H9 (cell line): ENCODE data around the gene CKLF. TPM values are rescaled to one million over a fixed set of nuclear protein-coding genes. Genes with fewer than 3 reads are reported as not detected.

Source experiments
- DNase-seq: peaks from one replicate; pipeline ENCODE4 v3.0.0-alpha.2; 2017
- H2AFZ ChIP-seq: one replicate; pipeline ENCODE4 v1.6.1; 2013; ENCODE audit warnings: mild to moderate bottlenecking, low read length, control low read depth, moderate library complexity
- H2AK5ac ChIP-seq: 2 replicates; pipeline ENCODE4 v1.6.1; 2013; ENCODE audit warnings: low read length, control low read depth, mixed read lengths; ENCODE audit not compliant: insufficient read length
- H2BK120ac ChIP-seq: one replicate; pipeline ENCODE4 v1.6.1; 2013; ENCODE audit warnings: low read depth, mild to moderate bottlenecking, low read length, control low read depth, inconsistent platforms; ENCODE audit not compliant: poor library complexity, severe bottlenecking
- H2BK12ac ChIP-seq: 2 replicates; pipeline ENCODE4 v1.6.1; 2013; ENCODE audit warnings: low read length, control low read depth, mixed read lengths, low read depth; ENCODE audit not compliant: insufficient read length
- H2BK15ac ChIP-seq: 2 replicates; pipeline ENCODE4 v1.6.1; 2013; ENCODE audit warnings: low read depth, low read length, control low read depth
- H2BK20ac ChIP-seq: one replicate; pipeline ENCODE4 v1.6.1; 2013; ENCODE audit warnings: low read depth, mild to moderate bottlenecking, low read length, control low read depth, inconsistent platforms; ENCODE audit not compliant: poor library complexity, severe bottlenecking
- H2BK5ac ChIP-seq: 2 replicates; pipeline ENCODE4 v1.6.1; 2013; ENCODE audit warnings: low read length, control low read depth, mixed read lengths; ENCODE audit not compliant: insufficient read length
- H3K14ac ChIP-seq: 2 replicates; pipeline ENCODE4 v1.6.1; 2013; ENCODE audit warnings: low read length, control low read depth; ENCODE audit not compliant: insufficient read depth
- H3K18ac ChIP-seq: 2 replicates; pipeline ENCODE4 v1.6.1; 2013; ENCODE audit warnings: low read depth, mild to moderate bottlenecking, mixed read lengths, low read length, control low read depth; ENCODE audit not compliant: insufficient read length
- H3K23ac ChIP-seq: 2 replicates; pipeline ENCODE4 v1.6.1; 2013; ENCODE audit warnings: low read length, control low read depth, mixed read lengths, low read depth; ENCODE audit not compliant: insufficient read length
- H3K23me2 ChIP-seq: 2 replicates; pipeline ENCODE4 v1.6.1; 2013; ENCODE audit warnings: low read depth, mild to moderate bottlenecking, mixed read lengths, low read length, control low read depth; ENCODE audit not compliant: insufficient read length, poor library complexity, severe bottlenecking
- H3K27ac ChIP-seq: 2 replicates; pipeline ENCODE4 v1.5.1; 2013; ENCODE audit warnings: low read length, control low read depth, mixed read lengths, low read depth; ENCODE audit not compliant: insufficient read length
- H3K27me3 ChIP-seq: 2 replicates; pipeline ENCODE4 v1.6.1; 2013; ENCODE audit warnings: low read length, control low read depth, inconsistent platforms; ENCODE audit not compliant: insufficient read depth
- H3K4ac ChIP-seq: 2 replicates; pipeline ENCODE4 v1.6.1; 2013; ENCODE audit warnings: low read depth, mild to moderate bottlenecking, control low read depth, inconsistent platforms, low read length, moderate library complexity
- H3K4me1 ChIP-seq: 2 replicates; pipeline ENCODE4 v1.6.1; 2013; ENCODE audit warnings: low read length, control low read depth, inconsistent platforms; ENCODE audit not compliant: insufficient read depth
- H3K4me2 ChIP-seq: 2 replicates; pipeline ENCODE4 v1.6.1; 2013; ENCODE audit warnings: low read length, control low read depth, mixed read lengths; ENCODE audit not compliant: insufficient read length, insufficient read depth
- H3K56ac ChIP-seq: 2 replicates; pipeline ENCODE4 v1.6.1; 2013; ENCODE audit warnings: low read depth, mild to moderate bottlenecking, mixed read lengths, low read length, control low read depth; ENCODE audit not compliant: insufficient read length
- H3K79me1 ChIP-seq: 2 replicates; pipeline ENCODE4 v1.6.1; 2013; ENCODE audit warnings: low read depth, mild to moderate bottlenecking, moderate library complexity, low read length, control low read depth, inconsistent platforms; ENCODE audit not compliant: insufficient read depth, poor library complexity, severe bottlenecking
- H3K79me2 ChIP-seq: 2 replicates; pipeline ENCODE4 v1.6.1; 2013; ENCODE audit warnings: low read length, control low read depth, inconsistent platforms; ENCODE audit not compliant: insufficient read depth
- H3K9ac ChIP-seq: 2 replicates; pipeline ENCODE4 v1.6.1; 2013; ENCODE audit warnings: low read length, control low read depth, mixed read lengths; ENCODE audit not compliant: insufficient read length; ENCODE audit errors: extremely low read depth
- H3K9me3 ChIP-seq: one replicate; pipeline ENCODE4 v1.6.1; 2013; ENCODE audit warnings: low read depth, low read length, inconsistent platforms; ENCODE audit not compliant: control insufficient read depth
- H3T11ph ChIP-seq: one replicate; pipeline ENCODE4 v1.6.1; 2013; ENCODE audit warnings: mild to moderate bottlenecking, low read length, control low read depth, inconsistent platforms
- H4K20me1 ChIP-seq: one replicate; pipeline ENCODE4 v1.6.1; 2013; ENCODE audit not compliant: control insufficient read depth, insufficient read length, insufficient read depth
- H4K5ac ChIP-seq: 2 replicates; pipeline ENCODE4 v1.6.1; 2013; ENCODE audit warnings: low read depth, mild to moderate bottlenecking, mixed read lengths, low read length, control low read depth; ENCODE audit not compliant: insufficient read length
- H4K8ac ChIP-seq: replicated peaks from 2 replicates; pipeline ENCODE4 v1.6.1; 2013; ENCODE audit warnings: low read length, control low read depth, mixed read lengths, low read depth; ENCODE audit not compliant: insufficient read length
- H4K91ac ChIP-seq: 2 replicates; pipeline ENCODE4 v1.6.1; 2013; ENCODE audit warnings: low read depth, mild to moderate bottlenecking, moderate library complexity, mixed read lengths, low read length, control low read depth; ENCODE audit not compliant: insufficient read length
- H3K27ac Mint-ChIP-seq, 3 experiments: 2 replicates in 2 of 3; 3 replicates in 1 of 3; pipeline ENCODE4 v1.8.0; 2020 to 2021; ENCODE audit warnings: mixed read lengths in 3 of 3, mild to moderate bottlenecking in 1 of 3, moderate library complexity in 1 of 3
- H3K27me3 Mint-ChIP-seq: 2 replicates; pipeline ENCODE4 v1.8.0; 2021; ENCODE audit warnings: low read depth, mild to moderate bottlenecking, moderate library complexity, mixed read lengths
- H3K36me3 Mint-ChIP-seq, 3 experiments: 2 replicates in 2 of 3; 3 replicates in 1 of 3; pipeline ENCODE4 v1.8.0; 2020 to 2021; ENCODE audit warnings: low read depth in 3 of 3, mixed read lengths in 3 of 3; ENCODE audit not compliant: insufficient read depth in 1 of 3
- H3K4me1 Mint-ChIP-seq, 2 experiments: 2 replicates each; pipeline ENCODE4 v1.8.0; 2020; ENCODE audit warnings: mixed read lengths in 2 of 2
- H3K4me3 Mint-ChIP-seq, 2 experiments: 2 replicates in 1 of 2; 3 replicates in 1 of 2; pipeline ENCODE4 v1.8.0; 2020 to 2021; ENCODE audit warnings: mild to moderate bottlenecking in 2 of 2, mixed read lengths in 2 of 2, moderate library complexity in 1 of 2
- H3K9me3 Mint-ChIP-seq, 2 experiments: 2 replicates in 1 of 2; 3 replicates in 1 of 2; pipeline ENCODE4 v1.8.0; 2020; ENCODE audit warnings: mild to moderate bottlenecking in 2 of 2, mixed read lengths in 2 of 2, moderate library complexity in 1 of 2
- WGBS: extraction: QIAGEN DNeasy Blood & Tissue Kit; methylation state at CpG from one replicate; pipeline ENCODE4 v1.1.7; 2013; ENCODE audit warnings: missing lambda C conversion rate, low lambda C conversion rate, mixed read lengths; ENCODE audit not compliant: insufficient read length; ENCODE audit errors: extremely low coverage; 5-methylcytosine and 5-hydroxymethylcytosine counted together
- total RNA-seq: library from RNA; stranded (reverse); gene quantifications from 2 replicates; pipeline ENCODE4 v1.2.1, GENCODE V29; 2021
- TF ChIP-seq, protein P1 (sequence below): fragments of 200-600 bp; sonication (generic); conservative IDR thresholded peaks from 3 replicates; pipeline ENCODE4 v1.8.0; 2021; ENCODE audit warnings: antibody characterized with exemption, mild to moderate bottlenecking

Gene CKLF
- total RNA-seq, 1 experiment from 2014 or later: 23.1 TPM

DNA sequence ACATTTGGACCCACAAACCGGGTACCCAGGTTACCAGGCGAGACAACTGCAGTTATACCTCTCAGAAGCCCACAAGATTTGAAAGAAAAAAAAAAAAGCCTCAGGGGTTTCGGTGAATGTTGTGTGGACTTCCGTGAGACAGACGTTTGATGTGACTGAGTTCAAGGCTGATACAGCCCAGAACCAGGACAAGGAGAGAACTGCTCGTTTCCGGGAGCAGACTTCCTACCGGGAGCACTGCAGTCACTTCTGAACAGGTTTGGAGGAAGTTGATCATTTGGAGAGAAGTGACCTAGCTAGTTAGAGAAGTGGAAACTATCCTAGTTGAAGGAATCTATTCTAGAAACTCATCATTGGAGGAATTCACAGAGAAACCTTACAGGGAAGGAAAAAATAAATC, 847 bp downstream of the CKLF start:
- peaks cover 1 to 11% (median 2%) of the 10 kb centered on the region in 3 experiments; a peak in 5 of 7 replicates for H3K36me3 Mint-ChIP-seq
- H2BK20ac ChIP-seq: no peak overlapping the region

More for the DNA sequence above, 847 bp downstream of the CKLF start:
- H3K27ac ChIP-seq: no peak overlapping the region
- H2BK12ac ChIP-seq: no peak overlapping the region
- H3K4ac ChIP-seq: no peak overlapping the region
- Mint-ChIP-seq H3K27ac (no peak overlapping the region), H3K4me1 (peaks cover 13 to 19% of the 10 kb centered on the region in 2 experiments), H3K9me3 (peaks cover 3 to 5% of the 10 kb centered on the region in 2 experiments; a peak in 2 of 5 replicates), H3K27me3 (peaks cover 19% of the 10 kb centered on the region), H3K4me3 (peak overlapping the region; percentile 51 to 66; a peak in 3 of 5 replicates)
- no peak overlapping the region for H2BK120ac ChIP-seq
- no peaks in the 10 kb centered on the region for H3K79me1 ChIP-seq
- H2AFZ ChIP-seq: no peak overlapping the region
- H3K9me3 ChIP-seq: no peaks in the 10 kb centered on the region
- H4K8ac ChIP-seq: no peak overlapping the region
- H3K27me3 ChIP-seq: no peaks in the 10 kb centered on the region; the same call in 1 of the 2 replicates
- H2BK15ac ChIP-seq: no peak overlapping the region
- H3K4me2 ChIP-seq: peak overlapping the region; percentile 69
- no peaks in the 10 kb centered on the region for H3K79me2 ChIP-seq
- no peak overlapping the region for H2AK5ac ChIP-seq
- H3K56ac ChIP-seq: no peak overlapping the region
- H2BK5ac ChIP-seq: no peak overlapping the region
- TF ChIP-seq, protein P1, sequence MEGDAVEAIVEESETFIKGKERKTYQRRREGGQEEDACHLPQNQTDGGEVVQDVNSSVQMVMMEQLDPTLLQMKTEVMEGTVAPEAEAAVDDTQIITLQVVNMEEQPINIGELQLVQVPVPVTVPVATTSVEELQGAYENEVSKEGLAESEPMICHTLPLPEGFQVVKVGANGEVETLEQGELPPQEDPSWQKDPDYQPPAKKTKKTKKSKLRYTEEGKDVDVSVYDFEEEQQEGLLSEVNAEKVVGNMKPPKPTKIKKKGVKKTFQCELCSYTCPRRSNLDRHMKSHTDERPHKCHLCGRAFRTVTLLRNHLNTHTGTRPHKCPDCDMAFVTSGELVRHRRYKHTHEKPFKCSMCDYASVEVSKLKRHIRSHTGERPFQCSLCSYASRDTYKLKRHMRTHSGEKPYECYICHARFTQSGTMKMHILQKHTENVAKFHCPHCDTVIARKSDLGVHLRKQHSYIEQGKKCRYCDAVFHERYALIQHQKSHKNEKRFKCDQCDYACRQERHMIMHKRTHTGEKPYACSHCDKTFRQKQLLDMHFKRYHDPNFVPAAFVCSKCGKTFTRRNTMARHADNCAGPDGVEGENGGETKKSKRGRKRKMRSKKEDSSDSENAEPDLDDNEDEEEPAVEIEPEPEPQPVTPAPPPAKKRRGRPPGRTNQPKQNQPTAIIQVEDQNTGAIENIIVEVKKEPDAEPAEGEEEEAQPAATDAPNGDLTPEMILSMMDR: no peak
- H3T11ph ChIP-seq: no peak overlapping the region
- H4K20me1 ChIP-seq: no peaks in the 10 kb centered on the region
- WGBS: no CpG with 5 or more reads among the region's 8 CpGs
- H3K9ac ChIP-seq: no peak overlapping the region
- H4K5ac ChIP-seq: no peak overlapping the region
- H3K4me1 ChIP-seq: no peaks in the 10 kb centered on the region
- DNase-seq: no peak
- H3K23ac ChIP-seq: no peak overlapping the region
- no peak overlapping the region for H3K18ac ChIP-seq
- peaks cover 12% of the 10 kb centered on the region for H3K23me2 ChIP-seq
- no peak overlapping the region for H4K91ac ChIP-seq
- H3K14ac ChIP-seq: no peak overlapping the region
